Adrenal gland (tissue), 5 donors: ENCODE measurements around the gene ROR1.

Source experiments
- CTCF ChIP-seq, 6 experiments: fragments of 450-650 bp in 4 of 6; fragments of 200-600 bp in 2 of 6; sonication (generic) in 1 of 6; IDR thresholded peaks; 1 replicate in 5 of 6; 2 replicates in 1 of 6; pipeline versions ENCODE4 v1.5.1 to v1.8.0; 2016 to 2021; ENCODE audit warnings: antibody characterized with exemption in 6 of 6, mild to moderate bottlenecking in 2 of 6, moderate library complexity in 1 of 6
- POLR2A ChIP-seq, 2 donors: fragments of 450-650 bp; IDR thresholded peaks; one replicate each; pipeline ENCODE4 v1.6.1; 2017; ENCODE audit warnings: antibody characterized with exemption in 2 of 2, mild to moderate bottlenecking in 2 of 2, moderate library complexity in 1 of 2
- donor health status: DM: no; HTN: no; CAD: no.

GRCh38 chr1:64041371-64042131, 267.7 kb downstream of the ROR1 start:
- no peak for TF ChIP-seq CTCF (IDR thresholded peaks at IDR 0.05)
- no peak for TF ChIP-seq POLR2A (IDR thresholded peaks at IDR 0.05)
